DMS153 treated with DMSO at 0.1 percent for 48 hours (cell line): ENCODE data around the gene HOMER2.
"Not testable (repeated sequence)": the region's sequence is repeated elsewhere in the genome, so short reads cannot be mapped to it uniquely, and the experiment has no call there.

Experiments
- DNase-seq: peaks from one replicate; lab custom pipeline; 2025; ENCODE audit not compliant: unreplicated experiment; lab: John Stamatoyannopoulos, UW

HOMER2 gene

DNA sequence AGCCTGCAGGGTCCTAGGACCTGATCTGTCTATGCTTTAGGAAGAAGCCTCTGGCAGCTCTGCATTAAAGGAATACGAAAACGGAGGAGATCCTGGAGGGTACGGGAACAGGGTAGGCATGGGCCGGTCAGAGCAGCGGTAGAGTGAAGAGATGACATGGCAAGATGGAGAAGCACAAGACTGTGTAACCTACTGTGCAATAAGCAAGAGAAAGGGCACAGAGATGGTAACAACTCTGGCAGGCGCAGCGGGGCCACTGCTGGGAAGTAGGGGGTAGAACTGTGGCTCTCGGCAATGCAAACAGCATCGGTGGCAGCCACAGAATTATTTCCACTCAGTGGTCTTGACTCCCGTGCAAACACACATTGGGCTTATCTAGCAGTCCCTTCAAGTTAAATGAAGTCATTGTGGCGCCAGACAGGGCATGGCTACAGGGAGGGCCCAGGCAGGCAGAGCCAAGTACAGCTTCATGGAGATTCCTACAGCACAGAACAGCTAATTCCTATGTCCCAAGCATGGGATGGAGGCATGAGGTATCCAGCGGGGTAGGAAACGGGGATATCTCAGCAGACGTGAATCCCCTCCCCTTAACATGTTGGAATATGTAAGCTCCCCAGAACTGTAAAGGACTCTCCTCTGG is 114.3 kb downstream of the HOMER2 start:
- DNase-seq: no peak

DNA sequence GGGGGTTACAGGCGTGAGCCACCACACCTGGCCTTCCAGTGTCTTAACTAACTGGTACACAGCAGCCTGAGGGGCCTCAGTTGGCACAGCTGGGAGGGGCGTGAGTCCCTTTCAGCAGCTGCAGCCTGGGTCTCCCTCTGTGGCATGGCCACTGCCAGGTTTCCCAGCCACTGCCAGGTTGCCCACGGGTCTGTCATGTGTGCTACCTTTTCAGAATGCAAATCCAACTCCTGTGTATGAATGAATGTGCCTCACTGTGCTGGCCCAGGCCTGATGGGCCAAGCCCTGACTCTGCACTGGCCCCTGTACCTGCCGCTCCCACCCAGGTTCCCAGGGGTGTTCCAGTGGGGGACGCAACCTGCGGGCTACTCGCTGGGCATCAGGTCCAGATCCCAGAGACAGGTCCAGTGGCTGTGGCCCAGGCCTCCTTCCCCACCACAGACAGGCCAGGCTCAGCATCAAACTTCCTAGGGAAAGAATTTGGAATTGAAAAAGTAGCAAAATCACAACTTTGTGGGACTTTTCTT is 117.1 kb downstream of the HOMER2 start:
- no peak for DNase-seq

DNA sequence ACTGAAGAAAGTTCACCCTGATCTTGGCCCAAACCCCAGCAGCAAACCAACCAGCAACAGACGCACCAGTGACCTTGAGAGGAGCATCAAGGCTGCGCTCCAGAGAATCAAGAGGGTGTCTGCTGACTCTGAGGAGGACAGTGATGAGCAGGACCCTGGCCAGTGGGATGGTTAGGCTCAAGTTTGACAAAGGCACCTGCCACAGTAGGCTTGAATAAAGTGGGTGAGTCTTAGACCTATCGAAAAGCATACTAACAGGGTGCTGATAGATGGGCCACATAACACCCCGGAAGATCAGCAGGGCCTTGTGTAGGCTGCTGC is 119.2 kb downstream of the HOMER2 start:
- DNase-seq: no peak

DNA sequence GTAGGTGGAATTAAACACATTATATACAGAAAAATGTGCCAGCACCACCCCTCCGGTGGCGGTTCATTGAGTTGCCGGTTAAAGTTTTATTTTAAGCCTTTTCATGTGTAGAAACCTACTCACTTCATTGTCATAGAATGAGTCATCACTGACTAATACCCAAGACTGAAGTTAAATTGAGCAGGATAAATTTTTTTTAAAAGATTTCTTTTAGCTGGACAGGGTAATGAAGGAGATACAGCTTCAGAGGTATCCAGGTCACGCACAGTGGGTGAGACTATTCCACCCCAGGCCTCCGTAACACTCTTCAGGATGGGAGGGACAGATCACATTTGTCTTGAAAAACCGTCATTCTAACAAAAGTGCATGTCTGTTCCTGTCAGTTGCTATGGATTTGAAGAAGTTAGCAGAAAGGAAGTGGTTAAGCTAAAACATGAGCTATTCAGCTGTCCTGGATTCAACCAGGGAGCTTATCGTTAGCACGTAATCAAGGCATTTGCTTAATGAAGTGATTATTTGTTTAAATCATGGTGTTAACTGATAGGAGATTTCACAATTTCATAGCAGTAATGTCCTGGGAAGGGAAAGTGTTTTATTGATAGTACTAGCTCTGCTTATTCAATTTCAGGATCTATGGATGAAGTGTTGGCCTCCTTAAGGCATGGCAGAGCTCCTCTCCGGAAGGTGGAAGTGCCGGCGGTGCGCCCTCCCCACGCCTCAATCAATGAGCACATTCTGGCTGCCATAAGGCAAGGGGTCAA is 119.7 kb downstream of the HOMER2 start:
- no peak for DNase-seq

DNA sequence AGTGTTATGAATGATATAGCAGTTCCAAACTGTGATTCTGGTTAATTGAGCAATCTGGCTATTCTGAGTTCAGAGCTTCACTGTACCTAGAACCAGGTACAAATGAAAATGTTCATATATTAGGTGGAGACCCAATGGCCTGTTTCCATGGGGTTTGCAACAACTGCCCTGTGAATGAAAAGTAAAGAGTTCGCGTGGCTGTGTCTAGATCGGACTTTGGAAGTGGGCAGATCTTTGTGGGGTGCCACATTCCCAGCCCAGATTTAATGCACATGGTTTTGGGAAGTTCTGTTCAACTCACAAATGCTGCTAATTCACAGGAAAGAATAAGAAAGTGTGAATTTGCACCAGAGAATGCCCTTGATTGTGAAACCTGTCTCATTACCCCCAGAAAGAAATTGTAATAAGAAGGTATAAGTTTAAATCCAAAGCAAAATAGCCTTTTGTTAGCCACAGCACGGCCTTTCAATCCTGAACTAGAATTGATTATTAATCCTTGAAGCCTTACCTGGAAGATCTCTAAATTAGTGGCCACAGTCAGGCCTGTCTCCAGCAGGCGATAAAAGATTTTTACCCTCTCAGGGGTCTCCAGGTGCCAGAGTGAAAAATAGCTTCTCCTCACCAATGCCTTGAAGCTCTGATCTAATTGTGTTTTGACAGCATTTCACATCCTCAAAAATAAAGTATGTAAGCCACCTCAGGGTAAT is 120.5 kb downstream of the HOMER2 start:
- DNase-seq: no peak

DNA sequence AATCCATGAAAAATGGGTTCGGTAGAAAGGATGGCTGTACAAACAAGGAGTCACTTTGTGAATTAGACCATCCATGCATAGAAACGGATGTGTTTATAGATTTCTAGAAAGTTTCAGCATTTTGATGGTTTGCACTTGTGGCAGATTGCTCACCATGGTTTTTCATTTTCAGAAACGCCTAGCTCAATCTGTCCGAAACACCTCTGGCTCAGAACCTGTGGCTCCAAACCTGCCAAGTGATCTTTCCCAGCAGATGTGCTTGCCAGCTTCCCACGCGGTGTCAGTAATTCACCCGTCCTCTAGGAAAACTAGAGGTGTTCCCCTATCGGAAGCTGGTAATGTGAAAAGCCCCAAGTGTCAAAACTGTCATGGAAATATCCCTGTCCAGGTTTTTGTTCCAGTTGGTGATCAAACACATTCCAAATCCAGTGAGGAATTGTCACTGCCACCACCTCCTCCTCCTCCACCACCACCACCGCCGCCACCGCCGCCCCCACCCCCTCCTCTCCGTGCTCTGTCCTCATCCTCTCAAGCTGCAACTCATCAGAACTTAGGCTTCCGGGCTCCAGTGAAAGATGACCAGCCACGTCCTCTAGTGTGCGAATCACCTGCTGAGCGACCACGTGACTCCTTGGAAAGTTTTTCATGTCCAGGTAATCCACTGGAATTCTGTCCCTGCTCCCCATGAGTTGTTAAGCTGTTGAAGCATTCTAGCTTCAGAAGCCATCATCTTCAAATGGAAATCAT is 121.9 kb downstream of the HOMER2 start:
- no peak for DNase-seq

DNA sequence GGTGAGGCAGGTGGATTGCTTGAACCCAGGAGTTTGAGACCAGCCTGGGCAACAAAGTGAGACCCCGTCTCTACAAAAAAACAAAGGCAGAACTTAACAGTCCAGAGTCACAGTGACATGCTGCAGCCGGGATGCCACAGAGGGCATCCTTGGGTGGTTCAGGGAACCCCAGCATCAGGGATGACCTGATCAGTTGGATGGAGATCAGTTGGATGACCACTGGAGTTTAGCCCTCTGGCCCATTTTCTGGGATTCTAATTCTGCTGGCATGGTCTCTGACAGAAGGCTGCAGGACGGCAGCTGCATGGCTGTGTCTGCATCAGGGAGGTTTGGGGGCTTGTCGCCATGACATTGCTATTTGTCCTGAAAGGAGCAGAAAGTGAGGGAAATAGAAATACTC is 123.3 kb downstream of the HOMER2 start:
- DNase-seq: no peak

DNA sequence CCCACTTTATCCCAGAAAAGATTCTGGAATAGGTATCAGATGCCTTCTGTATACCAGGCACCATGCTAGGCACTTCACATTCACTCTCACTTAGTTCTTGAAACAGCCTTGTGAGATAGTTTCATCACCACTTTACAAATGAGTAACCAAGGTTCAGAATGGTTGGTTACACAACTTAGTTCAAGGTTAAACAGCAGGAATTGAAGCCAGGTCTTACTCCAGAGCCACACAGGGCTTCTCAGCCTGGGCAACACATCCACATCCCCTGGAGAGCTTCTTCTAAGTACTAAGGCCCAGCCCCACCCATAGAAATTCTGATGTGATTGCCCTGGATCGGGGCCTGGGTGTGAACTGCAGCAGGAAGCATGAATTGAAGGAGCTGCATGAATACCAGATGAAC is 124.4 kb downstream of the HOMER2 start:
- DNase-seq: no peak

DNA sequence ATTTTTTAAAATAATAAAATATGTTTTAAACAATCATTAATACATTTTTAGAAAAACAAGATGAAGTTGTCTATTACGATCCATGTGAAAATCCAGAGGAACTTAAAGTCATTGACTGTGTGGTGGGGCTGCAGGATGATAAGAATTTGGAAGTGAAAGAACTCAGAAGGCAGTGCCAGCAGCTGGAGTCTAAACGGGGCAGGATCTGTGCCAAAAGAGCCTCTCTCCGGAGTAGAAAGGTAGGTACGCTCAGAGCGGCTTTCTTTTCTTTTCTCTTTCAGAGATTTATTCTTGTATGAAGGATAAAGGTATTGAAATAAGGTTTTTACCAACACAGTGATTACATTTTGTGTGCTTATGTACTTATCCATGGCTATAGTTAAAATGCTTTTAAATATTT is 129.5 kb downstream of the HOMER2 start:
- DNase-seq: no peak

DNA sequence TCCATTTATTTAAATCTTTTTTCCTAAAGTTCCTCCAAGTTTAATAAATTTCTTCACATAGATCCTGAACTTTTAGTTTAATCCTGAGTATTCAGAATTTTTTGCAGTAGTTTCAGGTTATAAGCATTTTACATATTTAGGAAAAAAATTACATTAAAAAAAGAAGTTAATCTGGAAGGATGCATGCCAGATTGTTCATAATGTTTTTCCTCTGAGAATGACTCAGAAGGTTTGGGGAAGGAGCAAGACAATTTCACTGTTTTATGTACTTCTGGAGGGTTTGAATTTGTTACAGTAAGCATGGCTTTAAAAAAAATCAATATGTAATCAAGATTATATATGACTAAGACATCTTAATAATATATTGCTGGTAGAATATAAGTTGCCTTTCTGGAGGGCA is 130.7 kb downstream of the HOMER2 start:
- not testable (repeated sequence) for DNase-seq

DNA sequence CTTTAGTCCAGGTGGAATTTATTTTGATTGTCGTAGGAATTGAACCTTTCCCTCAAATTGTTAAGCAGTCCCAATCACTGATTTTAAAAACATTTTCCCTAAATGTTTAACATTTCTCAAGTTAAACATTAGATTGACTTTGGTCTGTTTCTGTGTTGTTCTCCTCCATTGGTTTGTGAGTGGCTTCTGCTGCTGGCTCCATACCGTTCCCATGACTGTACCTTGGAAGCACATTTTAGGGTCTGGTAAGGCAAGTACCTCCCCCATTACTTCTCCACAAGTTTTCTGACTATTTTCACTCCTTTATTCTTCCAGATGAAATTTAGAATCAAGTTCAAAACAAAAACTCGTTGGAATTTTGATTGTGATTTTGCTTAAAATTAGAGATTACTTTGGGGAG is 131.1 kb downstream of the HOMER2 start:
- DNase-seq: not testable (repeated sequence)

DNA sequence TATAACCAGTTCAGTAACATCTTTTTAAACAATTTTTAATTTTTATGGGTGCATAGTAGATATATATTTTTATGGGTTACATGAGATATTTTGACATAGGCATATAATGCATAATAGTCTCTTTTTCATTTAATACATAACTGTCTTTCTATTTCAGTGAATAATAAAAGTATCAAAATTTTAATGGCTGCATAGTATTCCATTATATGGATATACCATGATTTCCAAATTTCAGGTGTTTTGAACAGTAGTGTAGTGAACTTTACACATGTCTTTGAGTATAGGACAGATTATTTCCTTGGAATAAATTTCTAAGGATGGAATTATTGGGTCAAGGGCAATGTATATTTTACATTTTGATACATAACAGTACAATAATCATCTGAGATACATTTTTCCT is 132.4 kb downstream of the HOMER2 start:
- DNase-seq: no peak

DNA sequence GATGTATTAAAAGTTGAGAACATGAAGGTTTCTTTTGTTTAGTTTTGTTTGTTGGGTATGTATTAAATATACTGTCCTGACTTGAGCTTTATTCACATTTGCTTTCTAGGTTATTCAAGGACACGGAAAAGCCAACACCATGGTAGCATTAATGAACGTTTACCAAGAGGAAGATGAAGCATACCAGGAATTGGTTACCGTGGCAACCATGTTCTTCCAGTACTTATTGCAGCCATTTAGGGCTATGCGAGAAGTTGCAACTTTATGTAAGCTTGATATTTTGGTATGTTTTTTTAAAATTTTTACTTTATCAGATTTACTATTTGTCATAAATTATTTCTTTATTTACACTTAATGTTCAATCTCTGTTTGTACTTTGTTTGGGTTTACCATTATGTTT is 139.5 kb downstream of the HOMER2 start:
- no peak for DNase-seq

DNA sequence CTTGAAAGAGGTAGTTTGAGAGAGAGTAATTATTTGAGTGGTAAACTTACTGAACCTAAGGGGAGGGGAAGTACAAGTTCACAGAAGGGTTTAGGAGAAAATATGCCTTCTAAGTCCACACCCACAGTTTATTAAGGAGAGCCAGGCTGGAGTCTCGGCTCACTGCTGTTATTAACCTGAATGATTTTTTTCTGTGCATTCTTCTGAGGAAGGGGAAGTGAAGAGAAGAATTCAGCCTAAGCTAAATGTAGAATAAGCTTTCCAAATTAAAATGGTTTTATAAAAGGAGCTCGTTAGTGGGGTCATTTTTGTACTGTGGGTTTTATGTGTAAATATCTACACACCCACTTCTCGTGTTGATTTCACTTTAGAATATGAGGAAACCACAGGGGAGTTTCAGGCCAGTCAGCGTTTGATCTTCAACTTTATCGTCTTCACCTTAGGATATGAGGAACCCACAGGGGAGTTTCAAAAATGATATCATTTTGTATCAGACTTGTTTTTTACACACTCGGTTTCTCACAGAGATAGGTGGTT is 141.6 kb downstream of the HOMER2 start:
- no peak for DNase-seq

DNA sequence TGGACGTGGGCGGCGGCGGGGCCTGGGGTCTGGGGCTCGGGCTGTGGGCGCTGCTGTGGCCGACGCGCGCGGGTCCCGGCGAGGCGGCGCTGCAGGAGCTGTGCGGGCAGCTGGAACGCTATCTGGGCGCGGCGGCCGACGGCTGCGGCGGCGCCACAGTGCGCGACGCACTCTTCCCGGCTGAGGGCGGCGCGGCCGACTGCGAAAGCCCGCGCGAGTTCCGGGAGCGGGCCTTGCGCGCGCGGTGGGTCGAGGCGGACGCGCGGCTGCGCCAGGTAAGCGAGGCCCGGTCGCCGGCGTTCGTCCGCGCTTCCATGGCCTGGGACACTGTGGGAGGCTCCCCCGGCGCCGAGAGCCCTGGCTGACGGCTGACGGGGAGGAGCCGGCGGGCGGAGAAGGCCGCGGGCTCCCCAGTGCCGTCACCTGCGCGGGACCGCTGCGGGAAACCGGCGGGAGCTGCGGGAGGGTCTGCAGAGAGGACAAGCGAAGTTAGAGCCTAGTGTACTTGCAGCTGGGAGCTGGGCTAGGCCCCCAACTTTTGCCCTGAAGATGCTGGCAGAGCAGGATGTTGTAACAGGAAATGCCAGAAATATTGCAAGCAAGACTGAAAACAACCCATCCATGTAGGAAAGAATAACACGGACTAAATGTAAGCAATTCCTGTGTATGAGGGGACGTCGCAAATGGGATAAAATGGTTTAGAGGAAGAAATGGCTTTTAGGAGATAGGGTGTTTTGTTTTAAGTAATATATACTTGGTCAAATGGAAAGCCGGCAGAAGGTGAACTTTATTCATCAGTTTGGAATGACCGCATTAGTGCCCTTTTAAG is 142.2 kb downstream of the HOMER2 start:
- no peak for DNase-seq

DNA sequence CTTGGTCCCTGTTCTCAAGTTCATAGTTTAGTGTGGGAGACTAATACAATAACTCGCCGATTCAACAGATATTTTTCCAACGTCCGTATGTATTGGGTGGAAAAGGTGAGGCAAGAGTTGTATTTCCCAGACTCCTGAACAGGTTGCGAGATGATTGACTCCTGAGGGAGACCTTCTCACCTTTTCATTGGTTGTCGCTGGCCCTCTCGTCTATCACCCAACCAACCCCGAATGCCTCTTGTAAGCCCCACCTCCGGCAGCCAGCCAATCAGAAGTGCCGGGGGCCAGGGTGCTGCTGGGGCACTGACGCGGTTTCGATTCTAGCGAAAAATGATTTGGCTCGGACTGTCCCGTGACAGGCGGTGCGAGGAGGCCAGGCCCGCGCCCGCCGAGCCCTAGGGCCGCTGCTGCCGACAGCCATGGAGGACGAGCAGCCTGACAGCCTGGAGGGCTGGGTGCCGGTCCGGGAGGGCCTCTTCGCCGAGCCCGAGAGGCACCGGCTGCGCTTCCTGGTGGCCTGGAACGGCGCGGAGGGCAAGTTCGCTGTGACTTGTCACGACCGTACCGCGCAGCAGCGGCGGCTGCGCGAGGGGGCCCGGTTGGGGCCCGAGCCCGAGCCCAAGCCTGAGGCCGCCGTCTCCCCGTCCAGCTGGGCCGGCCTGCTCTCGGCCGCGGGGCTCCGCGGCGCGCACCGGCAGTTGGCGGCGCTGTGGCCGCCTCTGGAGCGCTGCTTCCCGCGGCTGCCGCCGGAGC is 143.0 kb downstream of the HOMER2 start, which contains the start of gene WHAMM:
TSS of gene WHAMM (plus strand) at position 321 of the 753 bp plus-strand sequence. CDS start at position 420, 99 bp downstream.
- peak; percentile 55 for DNase-seq

DNA sequence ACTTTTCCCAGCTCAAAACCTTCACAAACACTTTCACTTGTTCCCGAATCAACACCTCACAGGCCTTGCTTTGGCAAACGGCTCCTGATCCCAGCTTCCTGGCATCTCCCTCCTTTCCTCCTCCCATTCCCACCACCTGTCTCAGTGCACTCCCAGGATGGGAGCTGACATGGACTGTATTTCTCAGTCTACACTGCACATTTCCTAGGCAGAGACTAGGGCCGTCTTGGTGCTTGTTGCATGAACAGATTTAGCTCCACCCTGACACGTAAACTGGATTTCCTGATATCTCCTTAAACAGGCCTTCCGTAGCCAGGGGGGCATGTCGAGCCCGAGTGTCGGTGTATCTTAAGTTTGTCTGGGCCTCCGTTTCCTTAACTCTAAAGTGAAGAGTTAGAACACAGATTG is 143.9 kb downstream of the HOMER2 start:
- DNase-seq: no peak

DNA sequence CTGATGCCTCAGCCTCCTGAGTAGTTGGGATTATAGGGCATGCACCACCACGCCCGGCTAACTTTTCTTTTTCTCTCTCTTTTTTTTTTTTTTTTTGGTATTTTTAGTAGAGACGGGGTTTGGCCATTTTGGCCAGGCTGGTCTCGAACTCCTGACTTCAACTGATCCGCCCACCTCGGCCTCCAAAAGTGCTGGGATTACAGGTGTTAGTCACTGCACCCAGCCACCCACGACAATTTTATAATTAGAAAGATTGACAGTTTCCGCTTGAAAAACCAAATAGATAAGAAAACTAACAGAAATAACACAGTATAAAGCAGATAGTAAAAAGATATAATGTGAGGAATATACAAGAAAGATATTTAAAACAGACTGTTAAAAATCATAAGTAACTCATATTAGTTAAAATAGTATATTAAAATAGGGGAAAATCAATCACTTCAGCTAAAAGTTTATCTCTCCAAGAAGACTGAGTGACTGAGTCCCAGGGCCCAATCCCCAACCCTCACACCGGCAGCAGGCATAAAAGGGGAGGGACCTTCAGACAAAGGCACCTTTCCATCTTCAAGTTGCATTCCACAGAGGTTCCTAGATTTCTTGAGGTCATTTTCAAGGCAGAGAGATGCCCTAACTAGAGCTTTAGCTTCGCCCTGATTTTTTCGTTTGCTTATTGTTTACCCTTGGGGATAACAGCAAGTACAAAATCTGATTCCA is 144.4 kb downstream of the HOMER2 start:
- no peak for DNase-seq

DNA sequence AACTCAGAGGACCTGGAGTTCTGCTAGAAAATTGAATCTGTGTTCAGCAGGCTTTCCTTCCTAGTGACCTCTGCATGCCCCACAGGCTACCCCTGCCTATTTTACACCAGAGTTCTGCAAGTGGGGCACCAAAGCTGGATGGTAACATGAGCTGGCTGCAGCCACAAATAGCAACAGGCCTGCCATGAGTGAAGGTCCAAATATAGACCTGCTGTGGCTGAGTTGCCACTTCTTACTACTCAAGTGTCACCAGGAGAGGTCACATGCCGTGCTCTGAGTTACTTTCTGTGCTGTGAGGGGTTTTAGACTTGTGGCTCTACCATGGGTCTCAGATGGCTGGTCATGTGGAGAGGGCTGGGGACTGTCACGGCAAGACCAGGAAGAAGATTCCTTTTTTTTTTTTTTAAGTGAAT is 146.5 kb downstream of the HOMER2 start, which contains the start of gene FSD2:
TSS of gene FSD2 (minus strand) at position 76 of the 413 bp plus-strand sequence. CDS start 18,679 bp downstream, outside the sequence.
- DNase-seq: no peak
